ENCODE data around the gene PACS2.

Gene PACS2

GRCh38 chr14:105399466-105399775, 84.9 kb downstream of the PACS2 start:
- Histone ChIP-seq H3K4me3 (ENCODE audit: low read depth, low read length) (peak overlapping the region; percentile 61), H3K27ac (no peak overlapping the region), H3K36me3 (replicated peaks) (no peaks in the 10 kb centered on the region), H3K27me3 (replicated peaks) (no peaks in the 10 kb centered on the region)
- TF ChIP-seq CTCF (IDR thresholded peaks at IDR 0.05; ENCODE audit: low read depth, low read length, missing control alignments) = no peak
- in situ Hi-C loops (cut with HindIII; ENCODE audit: low pct_ligation_motif_present, low sequenced_read_pairs) = no loop called here
- DNase-seq = no peak

- no peak for TF ChIP-seq CTCF (IDR thresholded peaks at IDR 0.05; ENCODE audit: low read depth, low read length, missing control alignments)
- H3K36me3 ChIP-seq (replicated peaks) = no peaks in the 10 kb centered on the region
- H3K27me3 ChIP-seq (replicated peaks) = no peaks in the 10 kb centered on the region
- in situ Hi-C loops (cut with HindIII; ENCODE audit: low pct_ligation_motif_present, low sequenced_read_pairs) = no loop called here
- no peak overlapping the region for H3K27ac ChIP-seq
- DNase-seq = no peak
- H3K4me3 ChIP-seq (ENCODE audit: low read depth, low read length) = no peak overlapping the region
These were observed 85.5 kb downstream of the PACS2 start for GRCh38 chr14:105400016-105400415.

DNA sequence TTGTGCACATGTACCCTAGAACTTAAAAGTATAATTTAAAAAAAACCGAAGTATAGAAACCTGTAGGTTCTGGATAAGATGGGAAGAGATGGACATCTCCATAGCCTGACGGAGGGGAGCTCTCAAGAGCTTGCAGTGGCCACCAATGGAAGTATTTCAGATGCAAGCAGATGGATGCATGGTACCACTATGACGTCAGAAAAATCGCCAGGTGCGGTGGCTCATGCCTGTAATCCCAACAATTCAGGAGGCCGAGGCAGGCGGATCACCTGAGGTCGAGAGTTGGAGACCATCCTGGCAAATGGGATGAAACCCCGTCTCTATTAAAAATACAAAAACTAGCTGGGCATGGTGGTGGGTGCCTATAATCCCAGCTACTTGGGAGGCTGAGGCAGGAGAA, 87.2 kb downstream of the PACS2 start:
- no peaks in the 10 kb centered on the region for H3K36me3 ChIP-seq (replicated peaks)
- no peaks in the 10 kb centered on the region for H3K27me3 ChIP-seq (replicated peaks)
- H3K27ac ChIP-seq = no peak overlapping the region
- in situ Hi-C loops (cut with HindIII; ENCODE audit: low pct_ligation_motif_present, low sequenced_read_pairs) = no loop called here
- TF ChIP-seq CTCF (IDR thresholded peaks at IDR 0.05; ENCODE audit: low read depth, low read length, missing control alignments) = no peak
- H3K4me3 ChIP-seq (ENCODE audit: low read depth, low read length) = no peak overlapping the region
- no peak for DNase-seq

- in situ Hi-C loops (cut with HindIII; ENCODE audit: low pct_ligation_motif_present, low sequenced_read_pairs) = no loop called here
- no peaks in the 10 kb centered on the region for H3K27me3 ChIP-seq (replicated peaks)
These were observed 94.0 kb downstream of the PACS2 start for GRCh38 chr14:105408592-105408991.

DNA sequence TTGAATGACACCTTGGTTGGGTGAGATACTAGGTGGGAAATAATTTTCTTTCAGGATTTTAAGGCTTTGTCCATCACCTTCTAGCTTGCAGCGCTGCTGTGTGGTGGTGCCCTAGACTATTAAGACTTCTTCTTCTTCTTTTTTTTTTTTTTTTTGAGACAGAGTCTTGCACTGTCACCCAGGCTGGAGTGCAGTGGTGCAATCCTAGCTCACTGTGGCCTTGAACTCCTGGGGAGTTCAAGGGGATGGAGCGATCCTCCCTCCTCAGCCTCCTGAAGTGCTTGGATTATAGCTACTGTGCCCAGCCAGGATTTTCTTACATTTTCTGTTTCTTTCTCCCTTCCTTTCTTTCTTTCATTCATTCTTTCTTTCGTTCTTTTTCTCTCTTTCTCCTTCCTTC, 94.8 kb downstream of the PACS2 start:
- in situ Hi-C loops (cut with HindIII; ENCODE audit: low pct_ligation_motif_present, low sequenced_read_pairs) = no loop called here
- Histone ChIP-seq H3K4me3 (ENCODE audit: low read depth, low read length) (no peak overlapping the region), H3K27ac (no peak overlapping the region), H3K27me3 (replicated peaks) (no peaks in the 10 kb centered on the region), H3K36me3 (replicated peaks) (no peaks in the 10 kb centered on the region)
- TF ChIP-seq CTCF (IDR thresholded peaks at IDR 0.05; ENCODE audit: low read depth, low read length, missing control alignments) = no peak
- DNase-seq = no peak

More at GRCh38 chr14:105408592-105408991, 94.0 kb downstream of the PACS2 start:
- Histone ChIP-seq H3K27ac (no peak overlapping the region), H3K4me3 (ENCODE audit: low read depth, low read length) (no peak overlapping the region), H3K36me3 (replicated peaks) (no peaks in the 10 kb centered on the region)
- no peak for DNase-seq
- no peak for TF ChIP-seq CTCF (IDR thresholded peaks at IDR 0.05; ENCODE audit: low read depth, low read length, missing control alignments)

GRCh38 chr14:105410642-105411016, 96.1 kb downstream of the PACS2 start:
- Histone ChIP-seq H3K27ac (no peak overlapping the region), H3K4me3 (ENCODE audit: low read depth, low read length) (peak overlapping the region; percentile 35), H3K27me3 (replicated peaks) (no peaks in the 10 kb centered on the region), H3K36me3 (replicated peaks) (no peaks in the 10 kb centered on the region)
- TF ChIP-seq CTCF (IDR thresholded peaks at IDR 0.05; ENCODE audit: low read depth, low read length, missing control alignments) = no peak
- DNase-seq = no peak
- in situ Hi-C loops (cut with HindIII; ENCODE audit: low pct_ligation_motif_present, low sequenced_read_pairs) = no loop called here

Data from brain microvascular endothelial cell (primary cell).